ENCODE data around the gene SLC9B1.

Gene SLC9B1

GRCh38 chr4:103018391-103019307 lies 856 bp downstream of the SLC9B1 start:
- Mint-ChIP-seq H3K9me3 (peaks cover 14% of the 10 kb centered on the region), H3K27me3 (ENCODE audit: low read depth, poor library complexity) (peaks cover 12% of the 10 kb centered on the region), H3K4me3 (peak overlapping the region; percentile 86), H3K36me3 (ENCODE audit: low read depth) (peaks cover 10% of the 10 kb centered on the region), H3K4me1 (peaks cover 5% of the 10 kb centered on the region), H3K27ac (peak overlapping the region; percentile 91)
- no peak for DNase-seq
- TF ChIP-seq CTCF (IDR thresholded peaks at IDR 0.05): no peak

- no peak for TF ChIP-seq CTCF (IDR thresholded peaks at IDR 0.05)
- H3K36me3 Mint-ChIP-seq (ENCODE audit: low read depth): no peaks in the 10 kb centered on the region
- no peak for DNase-seq
- no peaks in the 10 kb centered on the region for H3K9me3 Mint-ChIP-seq
- H3K27ac Mint-ChIP-seq: no peak overlapping the region
- H3K4me1 Mint-ChIP-seq: no peaks in the 10 kb centered on the region
- peaks cover 6% of the 10 kb centered on the region for H3K27me3 Mint-ChIP-seq (ENCODE audit: low read depth, poor library complexity)
- H3K4me3 Mint-ChIP-seq: no peak overlapping the region
Observed at GRCh38 chr4:103012551-103012950, 7.0 kb downstream of the SLC9B1 start.

- no peak for TF ChIP-seq CTCF (IDR thresholded peaks at IDR 0.05)
- Mint-ChIP-seq H3K9me3 (no peaks in the 10 kb centered on the region), H3K36me3 (ENCODE audit: low read depth) (no peaks in the 10 kb centered on the region), H3K4me3 (no peak overlapping the region), H3K27me3 (ENCODE audit: low read depth, poor library complexity) (peaks cover 6% of the 10 kb centered on the region), H3K4me1 (no peaks in the 10 kb centered on the region), H3K27ac (no peak overlapping the region)
- no peak for DNase-seq
Observed at GRCh38 chr4:103012060-103012459, 7.4 kb downstream of the SLC9B1 start.

GRCh38 chr4:103011378-103012025 lies 8.0 kb downstream of the SLC9B1 start:
- Mint-ChIP-seq H3K4me3 (no peak overlapping the region), H3K27me3 (ENCODE audit: low read depth, poor library complexity) (peaks cover 9% of the 10 kb centered on the region), H3K27ac (no peak overlapping the region), H3K36me3 (ENCODE audit: low read depth) (no peaks in the 10 kb centered on the region), H3K4me1 (no peaks in the 10 kb centered on the region), H3K9me3 (no peaks in the 10 kb centered on the region)
- no peak for DNase-seq
- no peak for TF ChIP-seq CTCF (IDR thresholded peaks at IDR 0.05)

- Mint-ChIP-seq H3K36me3 (ENCODE audit: low read depth) (no peaks in the 10 kb centered on the region), H3K4me1 (no peaks in the 10 kb centered on the region), H3K27ac (no peak overlapping the region), H3K27me3 (ENCODE audit: low read depth, poor library complexity) (peaks cover 16% of the 10 kb centered on the region), H3K4me3 (no peak overlapping the region), H3K9me3 (no peaks in the 10 kb centered on the region)
- no peak for DNase-seq
- no peak for TF ChIP-seq CTCF (IDR thresholded peaks at IDR 0.05)
Observed at GRCh38 chr4:103010804-103011203, 8.7 kb downstream of the SLC9B1 start.
